Panc1 (cell line): ENCODE results near the gene UBE2V1.

Experiments
- CTCF ChIP-seq: fragments of 450-650 bp; IDR thresholded peaks from 2 replicates; pipeline ENCODE4 v1.5.1; 2017; ENCODE audit warnings: mild to moderate bottlenecking
- POLR2AphosphoS5 ChIP-seq: IDR thresholded peaks from 2 replicates; pipeline ENCODE4 v1.6.1; 2012; ENCODE audit warnings: mild to moderate bottlenecking, low read depth, low read length, moderate library complexity
- SIN3A ChIP-seq: IDR thresholded peaks from 2 replicates; pipeline ENCODE4 v1.6.1; 2012; ENCODE audit warnings: low read depth, mild to moderate bottlenecking, low read length, moderate library complexity, borderline replicate concordance; ENCODE audit not compliant: insufficient read depth

DNA sequence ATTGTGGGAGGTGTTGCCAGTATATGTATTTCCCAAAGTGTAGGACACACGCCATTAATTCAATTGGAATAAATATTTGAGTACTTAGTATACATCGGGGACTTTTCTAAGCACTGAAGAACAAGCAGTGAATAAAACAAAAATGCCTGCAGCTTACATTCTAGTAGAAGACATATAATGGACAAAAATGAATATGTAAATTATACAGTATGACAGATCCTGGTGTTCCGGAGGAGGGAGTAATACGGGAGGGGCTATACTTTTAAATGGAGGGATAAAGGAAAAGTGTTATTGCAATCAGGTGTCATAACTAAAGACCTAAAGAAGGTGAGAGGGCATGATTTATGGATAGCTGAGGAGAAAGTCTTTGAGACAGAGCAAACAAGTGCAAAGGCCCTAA is 15.1 kb downstream of the UBE2V1 start:
- TF ChIP-seq SIN3A, result no peak
- no peak for TF ChIP-seq CTCF
- no peak for TF ChIP-seq POLR2AphosphoS5
